BJ (cell line): ENCODE results near the gene NRCAM. TPM values are rescaled to one million over a fixed set of nuclear protein-coding genes. Genes with fewer than 3 reads are reported as not detected.

Experiments used
- CTCF ChIA-PET: fragments of 350-600 bp; formaldehyde crosslinking; extraction: SDS; loops from one replicate; lab custom pipeline; 2021; ENCODE audit warnings: antibody characterized with exemption, inconsistent platforms; lab: Yijun Ruan, JAX
- POLR2A ChIA-PET: fragments of 300-600 bp; sonication (Branson Sonifier 250); formaldehyde crosslinking; extraction: SDS; loops from one replicate; lab custom pipeline; 2021; ENCODE audit warnings: antibody characterized with exemption; lab: Charles Lee
- DNase-seq: peaks from one replicate; pipeline ENCODE4 v3.0.0-alpha.2; 2011; ENCODE audit warnings: low read depth
- H3K27me3 ChIP-seq: 2 replicates; pipeline ENCODE4 v1.6.0; 2011; ENCODE audit warnings: low read length; ENCODE audit not compliant: control insufficient read depth, insufficient read depth
- H3K36me3 ChIP-seq: 2 replicates; pipeline ENCODE4 v1.5.1; 2011; ENCODE audit warnings: low read length; ENCODE audit not compliant: control insufficient read depth, insufficient read depth
- H3K4me3 ChIP-seq: 2 replicates; pipeline ENCODE4 v1.5.1; 2011; ENCODE audit warnings: low read depth, mild to moderate bottlenecking, control low read depth, low read length
- CTCF ChIP-seq: IDR thresholded peaks from 2 replicates; pipeline ENCODE4 v1.5.1; 2011; ENCODE audit warnings: low read depth, mild to moderate bottlenecking, control low read depth, inconsistent platforms, low read length, moderate library complexity; ENCODE audit not compliant: insufficient read depth
- polyA plus RNA-seq: library from polyadenylated mRNA; depleted of rRNA; stranded (reverse); fragments of >200 nt; gene quantifications from 2 replicates; pipeline ENCODE4 v1.2.3, GENCODE V29; 2011

The NRCAM gene
- polyA plus RNA-seq, 1 experiment: 1.1 TPM

GRCh38 chr7:108147031-108147563 lies 309.1 kb downstream of the NRCAM start:
- POLR2A ChIA-PET: no interaction called here
- no peaks in the 10 kb centered on the region for H3K36me3 ChIP-seq
- no peak for DNase-seq
- H3K27me3 ChIP-seq: peaks cover 3% of the 10 kb centered on the region
- no peak for TF ChIP-seq CTCF
- CTCF ChIA-PET: interaction anchor here (0.6 to 3.2 kb wide), 11 partner anchors 9 to 404 kb away, joined by 3 to 43 read pairs (median 9); partner anchors contain the start of genes CBLL1 and LAMB1
- no peak overlapping the region for H3K4me3 ChIP-seq

- no peaks in the 10 kb centered on the region for H3K36me3 ChIP-seq
- ChIA-PET CTCF (interaction anchor here (0.6 to 3.2 kb wide), 34 partner anchors 8 to 418 kb away, joined by 3 to 43 read pairs (median 4); partner anchors contain the start of genes CBLL1 and LAMB1), POLR2A (interaction anchor here (0.7 kb wide), 1 partner anchor 950 kb away, joined by 3 read pairs; no protein-coding TSS in a partner anchor)
- TF ChIP-seq CTCF: peak; percentile 93
- H3K4me3 ChIP-seq: no peak overlapping the region; the same call in 1 of the 2 replicates
- DNase-seq: peak; percentile 35
- peaks cover 1% of the 10 kb centered on the region; the same call in 1 of the 2 replicates for H3K27me3 ChIP-seq
Measured at GRCh38 chr7:108146070-108146842, 310.0 kb downstream of the NRCAM start.

- DNase-seq: no peak
- Histone ChIP-seq H3K4me3 (no peak overlapping the region), H3K27me3 (peaks cover 1% of the 10 kb centered on the region; the same call in 1 of the 2 replicates), H3K36me3 (no peaks in the 10 kb centered on the region)
- ChIA-PET CTCF (interaction anchor here (0.6 to 3.2 kb wide), 25 partner anchors 7 to 417 kb away, joined by 3 to 43 read pairs (median 4); partner anchors contain the start of genes CBLL1 and LAMB1), POLR2A (interaction anchor here (0.6 kb wide), 1 partner anchor 380 kb away, joined by 3 read pairs; no protein-coding TSS in a partner anchor)
- no peak for TF ChIP-seq CTCF
Measured at GRCh38 chr7:108145401-108145800, 310.8 kb downstream of the NRCAM start.

- no peak overlapping the region for H3K4me3 ChIP-seq
- ChIA-PET POLR2A (interaction anchor here (0.6 kb wide), 1 partner anchor 380 kb away, joined by 3 read pairs; no protein-coding TSS in a partner anchor), CTCF (interaction anchor here (0.6 to 3.2 kb wide), 9 partner anchors 9 to 402 kb away, joined by 3 to 43 read pairs (median 5); partner anchors contain the start of gene CBLL1)
- no peak for DNase-seq
- no peaks in the 10 kb centered on the region for H3K36me3 ChIP-seq
- peaks cover 1% of the 10 kb centered on the region; the same call in 1 of the 2 replicates for H3K27me3 ChIP-seq
- no peak for TF ChIP-seq CTCF
Measured at GRCh38 chr7:108144931-108145330, 311.3 kb downstream of the NRCAM start.
